Measurements from ENCODE around the gene DGKB. TPM values are rescaled to one million over a fixed set of nuclear protein-coding genes. Genes with fewer than 3 reads are reported as not detected.

DGKB gene
- total and polyA plus RNA-seq, 2 of the 8 experiments (the other 6 are each of a cell fraction or from before 2014, with no cell fraction given) = 1.9 to 2.6 TPM

DNA sequence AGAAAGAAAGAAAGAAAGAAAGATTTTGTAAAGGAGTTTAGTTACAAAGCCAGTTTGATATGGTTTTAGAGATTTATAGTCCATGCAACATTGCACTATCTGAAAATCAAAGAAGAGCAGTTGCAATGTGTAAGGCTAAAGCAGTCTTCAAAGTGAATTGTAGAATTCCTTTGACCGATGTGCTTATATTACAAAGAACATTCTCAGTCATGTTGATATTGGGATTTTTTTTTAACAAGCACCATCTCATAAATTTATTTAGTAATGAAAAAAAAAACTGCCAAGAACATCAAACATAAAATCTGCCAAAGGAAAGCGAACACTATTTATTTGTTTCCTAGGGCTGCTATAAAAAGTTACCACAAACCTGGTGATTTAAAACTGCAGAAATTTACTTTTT is 133.3 kb downstream of the DGKB start:
- Histone ChIP-seq H2BK120ac (replicated peaks; ENCODE audit: low read depth, low read length) (no peak overlapping the region), H3K36me3 (ENCODE audit: control insufficient read depth in 2 of 4, insufficient read depth in 4 of 4, low read length in 3 of 4) (no peaks in the 10 kb centered on the region), H2AFZ (ENCODE audit: low read length) (no peak overlapping the region), H4K91ac (replicated peaks; ENCODE audit: insufficient read length, low read length) (no peak overlapping the region), H3K4me1 (replicated peaks in 1 of 4; ENCODE audit: control insufficient read depth in 3 of 4, insufficient read depth in 4 of 4, low read length in 3 of 4) (peaks cover 0 to 4% (median 0%) of the 10 kb centered on the region in 4 experiments; a peak in 1 of 7 replicates), H3K4me3 (ENCODE audit: extremely low read depth in 1 of 4, insufficient read depth in 2 of 4, low read depth in 3 of 4, low read length in 4 of 4) (no peak overlapping the region), H3K4me2 (ENCODE audit: insufficient read depth in 1 of 2, low read depth in 2 of 2, low read length in 2 of 2) (no peak overlapping the region), H4K5ac (ENCODE audit: insufficient read length, low read depth, low read length) (no peak overlapping the region), H2BK12ac (ENCODE audit: low read depth, low read length) (no peak overlapping the region), H2BK20ac (ENCODE audit: low read length) (no peak overlapping the region), H3K79me1 (ENCODE audit: low read depth, low read length) (no peaks in the 10 kb centered on the region), H3K79me2 (ENCODE audit: control insufficient read depth in 1 of 2, insufficient read depth in 2 of 2, low read length in 2 of 2) (no peaks in the 10 kb centered on the region), H3K14ac (ENCODE audit: insufficient read length) (no peak overlapping the region), H3K9ac (replicated peaks in 1 of 4; ENCODE audit: extremely low read depth in 1 of 4, low read depth in 3 of 4, low read length in 3 of 4) (no peak overlapping the region), H2AK5ac (ENCODE audit: low read depth, low read length) (no peak overlapping the region), H2BK5ac (ENCODE audit: low read depth, low read length) (no peak overlapping the region), H4K20me1 (replicated peaks in 1 of 2; ENCODE audit: control insufficient read depth in 1 of 2, insufficient read depth in 2 of 2, low read length in 2 of 2) (no peaks in the 10 kb centered on the region), H3K23ac (ENCODE audit: insufficient read length) (no peak overlapping the region), H2BK15ac (ENCODE audit: low read length) (no peak overlapping the region), H3K56ac (replicated peaks; ENCODE audit: insufficient read length, low read depth, low read length) (no peak overlapping the region), H3K27ac (ENCODE audit: low read depth, low read length) (no peak overlapping the region), H3K18ac (ENCODE audit: extremely low read depth, low read length) (no peak overlapping the region), H3K27me3 (replicated peaks in 1 of 4; ENCODE audit: control insufficient read depth in 3 of 4, extremely low read depth in 1 of 4, insufficient read depth in 3 of 4, low read length in 3 of 4) (no peaks in the 10 kb centered on the region), H4K8ac (ENCODE audit: extremely low read depth, insufficient read depth, low read length) (no peak overlapping the region), H3K9me3 (ENCODE audit: insufficient read depth in 2 of 2, low read depth in 1 of 2, low read length in 1 of 2) (no peaks in the 10 kb centered on the region), H3K23me2 (ENCODE audit: low read depth, low read length) (no peaks in the 10 kb centered on the region), H3K4ac (replicated peaks; ENCODE audit: insufficient read length, low read depth, low read length) (no peak overlapping the region)
- no peak for FAIRE-seq
- 93% methylated on average over 2 of the region's 2 CpGs; no CpG with 5 or more reads in 1 of the 2 experiments for WGBS, 2 experiments (ENCODE audit: extremely low coverage in 1 of 2, insufficient coverage in 1 of 2, insufficient read length in 1 of 2, insufficient replicate concordance in 2 of 2, low coverage in 1 of 2, low lambda C conversion rate in 2 of 2, missing lambda C conversion rate in 1 of 2)
- ChIA-PET CTCF (ENCODE audit: partially characterized antibody) (no interaction called here), POLR2A (ENCODE audit: partially characterized antibody) (no interaction called here)
- no peak for DNase-seq (ENCODE audit: low read depth in 1 of 2, low spot score in 2 of 2)
- TF ChIP-seq SIX5 (IDR thresholded peaks at IDR 0.05; ENCODE audit: low read depth, low read length) (no peak), KDM5A (IDR thresholded peaks at IDR 0.05; ENCODE audit: low read length) (no peak), EZH2 (IDR thresholded peaks at IDR 0.05; ENCODE audit: low read depth, low read length, severe bottlenecking) (no peak), RAD21 (IDR thresholded peaks at IDR 0.05 in 1 of 2, conservative IDR thresholded peaks at IDR 0.05 in 1 of 2; ENCODE audit: low read depth in 2 of 2, low read length in 2 of 2) (no peak)

Measured in H1 (cell line).